Liver (tissue), 9 donors: ENCODE results near the gene DPY19L1. TPM values are rescaled to one million over a fixed set of nuclear protein-coding genes. Genes with fewer than 3 reads are reported as not detected.
"Not testable (repeated sequence)": the region's sequence is repeated elsewhere in the genome, so short reads cannot be mapped to it uniquely, and the experiment has no call there.

ENCODE experiments used
- DNase-seq: peaks from one replicate; pipeline ENCODE4 v3.0.0-alpha.2; 2017; ENCODE audit warnings: low spot score
- H3K27ac ChIP-seq, 2 donors: one replicate each; pipeline ENCODE4 v1.7.0; 2013; ENCODE audit warnings: inconsistent platforms in 2 of 2, low read length in 2 of 2, control low read depth in 1 of 2, low read depth in 1 of 2, mild to moderate bottlenecking in 1 of 2
- H3K27me3 ChIP-seq, 4 donors: one replicate each; pipeline versions ENCODE4 v1.6.1 to v1.7.0; 2013; ENCODE audit warnings: low read length in 3 of 4, inconsistent platforms in 1 of 4, mild to moderate bottlenecking in 1 of 4, moderate library complexity in 1 of 4; ENCODE audit not compliant: control insufficient read depth in 4 of 4, insufficient read depth in 4 of 4
- H3K36me3 ChIP-seq, 4 donors: one replicate each; pipeline versions ENCODE4 v1.6.1 to v1.7.0; 2013; ENCODE audit warnings: low read length in 3 of 4, mild to moderate bottlenecking in 3 of 4, low read depth in 1 of 4, moderate library complexity in 1 of 4; ENCODE audit not compliant: control insufficient read depth in 4 of 4, insufficient read depth in 3 of 4
- H3K4me1 ChIP-seq, 4 donors: one replicate each; pipeline versions ENCODE4 v1.6.1 to v1.7.0; 2013; ENCODE audit warnings: low read length in 3 of 4, mild to moderate bottlenecking in 3 of 4, moderate library complexity in 1 of 4; ENCODE audit not compliant: control insufficient read depth in 4 of 4, insufficient read depth in 4 of 4
- H3K4me3 ChIP-seq, 3 donors: one replicate each; pipeline versions ENCODE4 v1.6.1 to v1.7.0; 2013; ENCODE audit warnings: low read length in 3 of 3, control low read depth in 1 of 3, low read depth in 1 of 3, mild to moderate bottlenecking in 1 of 3
- H3K9ac ChIP-seq, 2 donors: one replicate each; pipeline ENCODE4 v1.7.0; 2013; ENCODE audit warnings: low read length in 2 of 2, mild to moderate bottlenecking in 2 of 2, moderate library complexity in 2 of 2, control low read depth in 1 of 2, low read depth in 1 of 2
- H3K9me3 ChIP-seq, 4 donors: one replicate each; pipeline versions ENCODE4 v1.6.1 to v1.7.0; 2013; ENCODE audit warnings: low read length in 3 of 4; ENCODE audit not compliant: control insufficient read depth in 4 of 4
- ATF3 ChIP-seq: IDR thresholded peaks from 2 replicates; pipeline ENCODE4 v1.6.1; 2016; ENCODE audit warnings: antibody characterized with exemption
- CTCF ChIP-seq: fragments of 150-350 bp; IDR thresholded peaks from 2 replicates; pipeline ENCODE4 v1.5.1; 2017; ENCODE audit warnings: improper control_type of control experiment, low read depth, low read length; ENCODE audit not compliant: missing input control
- EGR1 ChIP-seq, 2 donors: IDR thresholded peaks; 2 replicates each; pipeline ENCODE4 v1.6.1; 2016 to 2018; ENCODE audit warnings: antibody characterized with exemption in 2 of 2, low read depth in 2 of 2
- GABPA ChIP-seq, 2 donors: IDR thresholded peaks in 1 of 2; conservative IDR thresholded peaks in 1 of 2; 2 replicates each; pipeline ENCODE4 v1.6.1; 2016; ENCODE audit warnings: antibody characterized with exemption in 2 of 2, mild to moderate bottlenecking in 1 of 2, moderate library complexity in 1 of 2
- HNF4A ChIP-seq, 2 donors: conservative IDR thresholded peaks; 2 replicates each; pipeline ENCODE4 v1.6.1; 2016; ENCODE audit warnings: antibody characterized with exemption in 2 of 2, mild to moderate bottlenecking in 2 of 2
- JUND ChIP-seq, 2 donors: IDR thresholded peaks; 2 replicates each; pipeline ENCODE4 v1.6.1; 2016; ENCODE audit warnings: antibody characterized with exemption in 2 of 2
- MAX ChIP-seq: IDR thresholded peaks from 2 replicates; pipeline ENCODE4 v1.6.1; 2016; ENCODE audit warnings: antibody characterized with exemption
- RAD21 ChIP-seq, 2 donors: IDR thresholded peaks; 2 replicates each; pipeline ENCODE4 v1.6.1; 2016; ENCODE audit warnings: antibody characterized with exemption in 2 of 2, mild to moderate bottlenecking in 2 of 2
- REST ChIP-seq: IDR thresholded peaks from 2 replicates; pipeline ENCODE4 v1.6.1; 2016; ENCODE audit warnings: antibody characterized with exemption, mild to moderate bottlenecking
- RXRA ChIP-seq, 2 donors: IDR thresholded peaks; 2 replicates each; pipeline ENCODE4 v1.6.1; 2017 to 2018; ENCODE audit warnings: antibody characterized with exemption in 2 of 2, mild to moderate bottlenecking in 1 of 2
- SP1 ChIP-seq: IDR thresholded peaks from 2 replicates; pipeline ENCODE4 v1.6.1; 2018; ENCODE audit warnings: antibody characterized with exemption, mild to moderate bottlenecking
- ZBTB33 ChIP-seq: IDR thresholded peaks from 2 replicates; pipeline ENCODE4 v1.6.1; 2016; ENCODE audit warnings: antibody characterized with exemption
- WGBS: extraction: QIAGEN DNeasy Blood & Tissue Kit; methylation state at CpG from one replicate; pipeline ENCODE4 v1.1.7; 2013; 5-methylcytosine and 5-hydroxymethylcytosine counted together
- polyA plus RNA-seq, 2 donors: library from polyadenylated mRNA; stranded (reverse) in 1 of 2; unstranded in 1 of 2; fragments of 200-250 nt in 1 of 2; fragments of >200 nt in 1 of 2; fragmentation: Nextera tagmentation in 1 of 2; extraction: Ambion mirVana in 1 of 2; gene quantifications; one replicate each; pipeline versions ENCODE4 v1.2.1 to v1.2.3, GENCODE V29; 2013 to 2015
- total RNA-seq, 2 donors: library from RNA; depleted of rRNA; stranded (reverse); fragments of >200 nt; gene quantifications; one replicate each; pipeline ENCODE4 v1.2.3, GENCODE V29; 2014
- donor health status: healthy.
- donor health status: healthy.
- donor health status: healthy.
- donor health status: healthy.
- donor health status: healthy.

DPY19L1 gene
- total and polyA plus RNA-seq, 4 donors: 3.9 to 24.2 (median 16.9) TPM

GRCh38 chr7:34939175-34939574, 98.1 kb downstream of the DPY19L1 start:
- peaks cover 0 to 2% (median 0%) of the 10 kb centered on the region in 4 donors for H3K36me3 ChIP-seq
- H3K27ac ChIP-seq: no peak overlapping the region
- H3K9ac ChIP-seq: no peak overlapping the region
- no peaks in the 10 kb centered on the region for H3K27me3 ChIP-seq
- no peak overlapping the region for H3K4me3 ChIP-seq
- no peak for DNase-seq
- no peaks in the 10 kb centered on the region for H3K4me1 ChIP-seq
- peak in 1 of 2 donors; percentile 25 for TF ChIP-seq JUND (IDR thresholded peaks at IDR 0.05)
- TF ChIP-seq ZBTB33: no peak
- TF ChIP-seq CTCF: no peak
- no peak for TF ChIP-seq RAD21 (IDR thresholded peaks at IDR 0.05)
- no peak for TF ChIP-seq REST
- TF ChIP-seq ATF3: peak; percentile 94
- TF ChIP-seq SP1: no peak
- peak in 1 of 2 donors; percentile 23 for TF ChIP-seq RXRA (IDR thresholded peaks at IDR 0.05)
- no peak for TF ChIP-seq MAX
- TF ChIP-seq HNF4A (conservative IDR thresholded peaks at IDR 0.05): peak; percentile 57 to 58
- no peak for TF ChIP-seq EGR1 (IDR thresholded peaks at IDR 0.05; ENCODE audit: low read depth in 2 of 2)
- TF ChIP-seq GABPA (IDR thresholded peaks at IDR 0.05 in 1 of 2, conservative IDR thresholded peaks at IDR 0.05 in 1 of 2): no peak
- 63% methylated on average over 6 of the region's 6 CpGs for WGBS
- H3K9me3 ChIP-seq: no peaks in the 10 kb centered on the region

- H3K27ac ChIP-seq, DNase-seq, H3K9ac ChIP-seq, H3K4me3 ChIP-seq, H3K27me3 ChIP-seq, H3K4me1 ChIP-seq, H3K9me3 ChIP-seq, H3K36me3 ChIP-seq: not testable (repeated sequence)
- 92% methylated on average over 2 of the region's 2 CpGs for WGBS
These were observed 101.5 kb downstream of the DPY19L1 start for GRCh38 chr7:34935735-34936165.
